NT2/D1 (cell line): ENCODE results near the gene PLCH1.

Source experiments
- SUZ12 ChIP-seq: IDR thresholded peaks from 2 replicates; pipeline ENCODE4 v1.6.1; 2011; ENCODE audit not compliant: insufficient read length, insufficient read depth; ENCODE audit errors: extremely low read depth
- YY1 ChIP-seq: IDR thresholded peaks from 2 replicates; pipeline ENCODE4 v1.6.1; 2011; ENCODE audit not compliant: insufficient read length, insufficient read depth
- ZNF274 ChIP-seq: IDR thresholded peaks from 2 replicates; pipeline ENCODE4 v1.6.1; 2011; ENCODE audit warnings: mild to moderate bottlenecking, low read depth, low read length

DNA sequence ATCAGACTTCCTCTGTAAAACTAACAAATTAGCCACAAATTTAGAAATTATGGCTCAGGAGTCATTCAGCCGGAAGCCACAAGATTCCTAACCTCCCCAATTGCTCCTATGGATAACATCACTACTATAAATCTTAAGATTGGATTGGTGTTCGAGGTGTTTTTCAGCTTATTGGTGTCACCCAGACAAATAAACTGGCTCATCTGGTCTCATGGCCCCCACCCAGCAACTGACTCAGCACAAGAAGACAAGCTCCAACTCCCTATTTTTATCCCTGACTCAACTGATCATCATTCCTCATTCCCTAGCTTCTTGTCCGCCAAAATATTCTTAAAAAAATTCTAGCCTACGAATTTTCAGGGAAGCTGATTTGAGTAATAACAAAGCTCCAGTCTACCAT is 316.3 kb downstream of the PLCH1 start:
- TF ChIP-seq SUZ12 (no peak), YY1 (no peak), ZNF274 (no peak)
